GM12891 (cell line): ENCODE measurements around the gene ACOT6.
"Not testable (repeated sequence)": the region's sequence is repeated elsewhere in the genome, so short reads cannot be mapped to it uniquely, and the experiment has no call there.

ENCODE experiments used
- POLR2A ChIP-seq: IDR thresholded peaks from 2 replicates; pipeline ENCODE4 v1.6.1; 2011; ENCODE audit warnings: low read depth, low read length, control low read depth
- POLR2AphosphoS5 ChIP-seq: IDR thresholded peaks from 2 replicates; pipeline ENCODE4 v1.6.1; 2011; ENCODE audit warnings: low read depth, low read length, control low read depth
- POU2F2 ChIP-seq: IDR thresholded peaks from 2 replicates; pipeline ENCODE4 v1.6.1; 2011; ENCODE audit warnings: low read depth, mild to moderate bottlenecking, control low read depth, low read length, moderate library complexity
- TAF1 ChIP-seq: IDR thresholded peaks from 2 replicates; pipeline ENCODE4 v1.6.1; 2011; ENCODE audit warnings: low read depth, low read length, control low read depth

- not testable (repeated sequence) for TF ChIP-seq POLR2AphosphoS5, POLR2A, TAF1, POU2F2
Observed at GRCh38 chr14:73577214-73577613, 35.1 kb upstream of the ACOT6 start.
